ENCODE data around the gene ACAP3. TPM values are rescaled to one million over a fixed set of nuclear protein-coding genes. Genes with fewer than 3 reads are reported as not detected.

Gene ACAP3
- total RNA-seq, 1 donor from 2014 or later = 93.9 TPM

GRCh38 chr1:1273512-1274298, 34.0 kb downstream of the ACAP3 start, which contains the start of gene UBE2J2:
Gene UBE2J2 (minus strand): TSS chr1:1273854. CDS start chr1:1267992, 5,862 bp downstream.
- H3K9me3 Mint-ChIP-seq = no peaks in the 10 kb centered on the region
- H3K36me3 Mint-ChIP-seq = peaks cover 5% of the 10 kb centered on the region
- H3K4me3 Mint-ChIP-seq = peak within 1 kb of the TSS; percentile 90
- no peaks in the 10 kb centered on the region for H3K27me3 Mint-ChIP-seq
- DNase-seq (ENCODE audit: extremely low spot score, unreplicated experiment) = peak; percentile 93
- H3K27ac Mint-ChIP-seq = peak within 1 kb of the TSS; percentile 84
- H3K4me1 Mint-ChIP-seq (ENCODE audit: unreplicated experiment) = peaks cover 26% of the 10 kb centered on the region
- TF ChIP-seq, protein P1, sequence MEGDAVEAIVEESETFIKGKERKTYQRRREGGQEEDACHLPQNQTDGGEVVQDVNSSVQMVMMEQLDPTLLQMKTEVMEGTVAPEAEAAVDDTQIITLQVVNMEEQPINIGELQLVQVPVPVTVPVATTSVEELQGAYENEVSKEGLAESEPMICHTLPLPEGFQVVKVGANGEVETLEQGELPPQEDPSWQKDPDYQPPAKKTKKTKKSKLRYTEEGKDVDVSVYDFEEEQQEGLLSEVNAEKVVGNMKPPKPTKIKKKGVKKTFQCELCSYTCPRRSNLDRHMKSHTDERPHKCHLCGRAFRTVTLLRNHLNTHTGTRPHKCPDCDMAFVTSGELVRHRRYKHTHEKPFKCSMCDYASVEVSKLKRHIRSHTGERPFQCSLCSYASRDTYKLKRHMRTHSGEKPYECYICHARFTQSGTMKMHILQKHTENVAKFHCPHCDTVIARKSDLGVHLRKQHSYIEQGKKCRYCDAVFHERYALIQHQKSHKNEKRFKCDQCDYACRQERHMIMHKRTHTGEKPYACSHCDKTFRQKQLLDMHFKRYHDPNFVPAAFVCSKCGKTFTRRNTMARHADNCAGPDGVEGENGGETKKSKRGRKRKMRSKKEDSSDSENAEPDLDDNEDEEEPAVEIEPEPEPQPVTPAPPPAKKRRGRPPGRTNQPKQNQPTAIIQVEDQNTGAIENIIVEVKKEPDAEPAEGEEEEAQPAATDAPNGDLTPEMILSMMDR (conservative IDR thresholded peaks at IDR 0.05) = no peak

- TF ChIP-seq, protein P1 (conservative IDR thresholded peaks at IDR 0.05) = no peak
- Mint-ChIP-seq H3K36me3 (peaks cover 5% of the 10 kb centered on the region), H3K4me3 (peak overlapping the region; percentile 90), H3K27ac (peak overlapping the region; percentile 84), H3K9me3 (no peaks in the 10 kb centered on the region), H3K4me1 (ENCODE audit: unreplicated experiment) (peaks cover 26% of the 10 kb centered on the region), H3K27me3 (no peaks in the 10 kb centered on the region)
- DNase-seq (ENCODE audit: extremely low spot score, unreplicated experiment) = no peak
Measured at GRCh38 chr1:1273209-1273511, 34.6 kb downstream of the ACAP3 start.

DNA sequence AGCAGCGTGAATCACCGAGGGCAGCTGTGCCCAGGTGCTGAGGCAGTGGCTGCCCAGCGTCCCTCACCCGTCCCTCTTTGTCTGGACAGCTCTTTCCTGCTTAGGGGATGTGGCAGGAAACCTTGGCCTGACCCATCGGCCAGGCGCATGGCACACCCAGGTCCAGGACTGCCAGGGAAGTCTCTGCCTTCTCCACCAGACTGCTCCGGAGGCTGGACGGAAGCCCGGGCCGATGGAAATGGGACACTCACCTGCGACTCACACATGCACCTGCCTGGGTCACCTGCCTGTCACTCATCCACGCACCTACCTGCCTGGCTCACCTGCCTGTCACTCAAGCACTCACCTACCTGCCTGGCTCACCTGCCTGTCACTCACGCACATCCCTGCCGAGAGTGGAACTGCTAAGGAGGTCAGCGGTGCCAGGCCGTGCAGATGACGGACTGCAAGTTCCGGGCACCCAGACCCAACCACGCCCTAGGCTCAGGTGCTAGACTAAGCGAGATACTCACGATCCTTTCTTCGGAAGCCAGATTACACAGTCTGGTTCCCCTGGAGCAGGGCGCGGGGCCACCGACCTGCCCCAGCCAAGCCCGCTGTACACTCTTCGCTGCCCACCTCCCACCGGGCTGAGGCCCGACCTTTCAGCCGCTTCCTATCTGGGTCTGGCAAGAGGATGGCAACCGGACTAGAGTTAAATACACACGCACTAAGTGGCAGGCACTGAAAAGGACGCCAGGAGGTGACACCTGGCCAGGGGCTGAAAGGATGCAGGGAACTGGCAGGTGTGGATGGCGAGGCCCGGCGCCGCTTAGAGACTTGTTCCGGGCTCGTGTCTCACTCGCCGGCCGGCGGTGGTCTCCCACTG, 35.2 kb downstream of the ACAP3 start:
- Mint-ChIP-seq H3K9me3 (no peaks in the 10 kb centered on the region), H3K27ac (peak overlapping the region; percentile 84), H3K4me3 (peak overlapping the region; percentile 90), H3K36me3 (peaks cover 5% of the 10 kb centered on the region), H3K27me3 (no peaks in the 10 kb centered on the region), H3K4me1 (ENCODE audit: unreplicated experiment) (peaks cover 26% of the 10 kb centered on the region)
- TF ChIP-seq, protein P1 (conservative IDR thresholded peaks at IDR 0.05) = no peak
- DNase-seq (ENCODE audit: extremely low spot score, unreplicated experiment) = no peak

- Mint-ChIP-seq H3K9me3 (no peaks in the 10 kb centered on the region), H3K4me1 (ENCODE audit: unreplicated experiment) (peaks cover 26% of the 10 kb centered on the region), H3K27ac (peak overlapping the region; percentile 60), H3K27me3 (no peaks in the 10 kb centered on the region), H3K36me3 (peaks cover 5% of the 10 kb centered on the region), H3K4me3 (peak overlapping the region; percentile 74)
- no peak for DNase-seq (ENCODE audit: extremely low spot score, unreplicated experiment)
- TF ChIP-seq, protein P1 (conservative IDR thresholded peaks at IDR 0.05) = no peak
Measured at GRCh38 chr1:1270813-1271212, 36.9 kb downstream of the ACAP3 start.

DNA sequence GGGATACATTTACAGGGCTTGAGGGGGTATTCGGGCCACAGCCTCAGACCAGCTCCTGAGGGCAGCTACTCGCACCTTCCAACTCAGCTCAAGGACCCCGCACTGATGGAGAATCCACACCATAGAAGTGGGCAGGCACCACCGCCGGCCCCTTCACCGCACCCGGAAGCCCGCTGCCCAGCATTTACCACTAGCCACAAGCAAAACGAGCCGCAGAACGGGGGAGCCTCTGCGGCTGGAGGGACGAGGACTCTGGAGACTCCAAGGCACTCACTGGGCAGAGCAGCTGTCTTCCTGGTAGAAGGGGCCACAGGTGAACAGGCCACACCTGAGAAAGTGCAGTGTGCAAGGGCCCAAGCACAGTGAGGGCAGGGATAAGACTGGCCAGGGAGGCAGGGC, 39.4 kb downstream of the ACAP3 start:
- Mint-ChIP-seq H3K27me3 (no peaks in the 10 kb centered on the region), H3K4me1 (ENCODE audit: unreplicated experiment) (peaks cover 26% of the 10 kb centered on the region), H3K36me3 (peaks cover 5% of the 10 kb centered on the region), H3K9me3 (no peaks in the 10 kb centered on the region), H3K4me3 (no peak overlapping the region), H3K27ac (no peak overlapping the region)
- DNase-seq (ENCODE audit: extremely low spot score, unreplicated experiment) = no peak
- TF ChIP-seq, protein P1 (conservative IDR thresholded peaks at IDR 0.05) = no peak
